ENCODE data around the gene GIN1.
"Not testable (repeated sequence)": the region's sequence is repeated elsewhere in the genome, so short reads cannot be mapped to it uniquely, and the experiment has no call there.

GIN1 gene

GRCh38 chr5:103108086-103108485, 11.9 kb downstream of the GIN1 start:
- Histone ChIP-seq H3K36me3 (ENCODE audit: control insufficient read depth, insufficient read depth, low read length) (no peaks in the 10 kb centered on the region), H3K9ac (ENCODE audit: low read length) (no peak overlapping the region), H3K9me3 (ENCODE audit: control insufficient read depth, low read length) (no peaks in the 10 kb centered on the region), H3K4me1 (ENCODE audit: control insufficient read depth, insufficient read depth, low read length) (no peaks in the 10 kb centered on the region), H3K27me3 (ENCODE audit: control insufficient read depth, insufficient read depth, low read length) (no peaks in the 10 kb centered on the region), H3K4me3 (ENCODE audit: low read length) (no peak overlapping the region)

DNA sequence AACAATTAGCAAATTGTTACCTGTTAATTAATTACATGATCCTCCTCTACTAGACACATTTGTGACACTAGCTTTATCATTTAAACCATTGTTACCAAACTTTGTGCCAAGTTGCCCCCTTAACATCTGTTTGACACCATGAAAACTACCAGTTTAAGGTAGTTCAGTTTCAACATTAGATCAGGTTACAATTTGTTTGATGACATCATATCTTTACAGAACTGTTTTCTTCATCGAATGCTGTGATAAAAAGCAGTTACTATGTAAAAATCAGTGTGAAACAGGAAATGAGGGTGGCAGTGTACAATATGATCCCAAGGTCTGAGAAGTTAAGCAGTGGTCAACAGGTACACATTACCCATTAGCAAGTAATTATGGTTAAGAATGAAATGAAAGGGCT, 17.7 kb downstream of the GIN1 start:
- Histone ChIP-seq H3K4me1 (ENCODE audit: control insufficient read depth, insufficient read depth, low read length) (no peaks in the 10 kb centered on the region), H3K9me3 (ENCODE audit: control insufficient read depth, low read length) (no peaks in the 10 kb centered on the region), H3K36me3 (ENCODE audit: control insufficient read depth, insufficient read depth, low read length) (no peaks in the 10 kb centered on the region), H3K4me3 (ENCODE audit: low read length) (no peak overlapping the region), H3K9ac (ENCODE audit: low read length) (no peak overlapping the region), H3K27me3 (ENCODE audit: control insufficient read depth, insufficient read depth, low read length) (no peaks in the 10 kb centered on the region)

- Histone ChIP-seq H3K36me3 (ENCODE audit: control insufficient read depth, insufficient read depth, low read length) (no peaks in the 10 kb centered on the region), H3K9me3 (ENCODE audit: control insufficient read depth, low read length) (no peaks in the 10 kb centered on the region), H3K9ac (ENCODE audit: low read length) (no peak overlapping the region), H3K4me1 (ENCODE audit: control insufficient read depth, insufficient read depth, low read length) (no peaks in the 10 kb centered on the region), H3K4me3 (ENCODE audit: low read length) (no peak overlapping the region), H3K27me3 (ENCODE audit: control insufficient read depth, insufficient read depth, low read length) (no peaks in the 10 kb centered on the region)
These were observed 18.7 kb downstream of the GIN1 start for GRCh38 chr5:103101079-103101750.

DNA sequence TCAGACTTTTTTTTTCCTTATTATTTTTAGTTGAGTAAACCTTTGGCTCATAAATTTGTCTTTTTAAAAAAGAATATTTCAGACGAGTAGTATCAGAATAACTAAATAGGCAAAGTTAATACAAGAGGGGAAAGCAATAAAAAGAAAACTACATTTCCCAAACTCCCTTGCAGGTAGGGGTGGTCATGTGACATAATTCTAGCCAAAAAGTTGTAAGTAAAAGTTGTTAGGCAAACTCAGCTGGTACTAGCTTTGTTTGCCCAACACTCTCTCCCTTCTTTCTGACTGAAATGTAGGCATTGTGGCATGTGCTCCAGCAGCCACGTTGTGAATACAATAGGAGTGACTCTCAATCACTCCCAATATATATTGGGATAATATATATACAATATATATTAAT, 20.9 kb downstream of the GIN1 start:
- H3K36me3 ChIP-seq (ENCODE audit: control insufficient read depth, insufficient read depth, low read length), result no peaks in the 10 kb centered on the region
- no peaks in the 10 kb centered on the region for H3K4me1 ChIP-seq (ENCODE audit: control insufficient read depth, insufficient read depth, low read length)
- no peak overlapping the region for H3K4me3 ChIP-seq (ENCODE audit: low read length)
- no peak overlapping the region for H3K9ac ChIP-seq (ENCODE audit: low read length)
- H3K9me3 ChIP-seq (ENCODE audit: control insufficient read depth, low read length), result no peaks in the 10 kb centered on the region
- H3K27me3 ChIP-seq (ENCODE audit: control insufficient read depth, insufficient read depth, low read length), result no peaks in the 10 kb centered on the region

- Histone ChIP-seq H3K4me3 (ENCODE audit: low read length) (no peak overlapping the region), H3K36me3 (ENCODE audit: control insufficient read depth, insufficient read depth, low read length) (no peaks in the 10 kb centered on the region), H3K9me3 (ENCODE audit: control insufficient read depth, low read length) (no peaks in the 10 kb centered on the region), H3K4me1 (ENCODE audit: control insufficient read depth, insufficient read depth, low read length) (no peaks in the 10 kb centered on the region), H3K9ac (ENCODE audit: low read length) (no peak overlapping the region), H3K27me3 (ENCODE audit: control insufficient read depth, insufficient read depth, low read length) (no peaks in the 10 kb centered on the region)
These were observed 25.2 kb downstream of the GIN1 start for GRCh38 chr5:103094737-103095136.

DNA sequence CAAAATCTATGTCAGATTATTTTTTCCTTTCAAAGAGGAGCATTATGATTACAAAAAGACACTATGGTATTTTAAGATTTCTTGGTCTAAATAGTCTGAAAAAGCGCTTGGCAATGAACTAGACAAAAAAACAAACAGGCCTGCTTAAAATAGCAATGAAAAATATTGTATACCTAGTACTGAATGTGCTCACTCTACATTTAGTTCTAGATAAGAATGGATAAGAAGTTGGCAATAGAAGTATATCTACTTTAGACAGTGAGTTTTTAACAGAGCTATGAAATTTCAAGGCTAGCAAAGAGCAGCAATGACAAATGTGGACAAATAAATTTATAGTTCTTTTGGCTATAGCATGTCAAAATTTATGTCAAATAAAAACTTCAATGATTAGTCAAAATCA, 26.2 kb downstream of the GIN1 start:
- Histone ChIP-seq H3K9ac (ENCODE audit: low read length) (no peak overlapping the region), H3K36me3 (ENCODE audit: control insufficient read depth, insufficient read depth, low read length) (no peaks in the 10 kb centered on the region), H3K4me1 (ENCODE audit: control insufficient read depth, insufficient read depth, low read length) (no peaks in the 10 kb centered on the region), H3K9me3 (ENCODE audit: control insufficient read depth, low read length) (no peaks in the 10 kb centered on the region), H3K27me3 (ENCODE audit: control insufficient read depth, insufficient read depth, low read length) (no peaks in the 10 kb centered on the region), H3K4me3 (ENCODE audit: low read length) (no peak overlapping the region)

- Histone ChIP-seq H3K9ac (ENCODE audit: low read length) (no peak overlapping the region), H3K4me1 (ENCODE audit: control insufficient read depth, insufficient read depth, low read length) (no peaks in the 10 kb centered on the region), H3K27me3 (ENCODE audit: control insufficient read depth, insufficient read depth, low read length) (no peaks in the 10 kb centered on the region), H3K4me3 (ENCODE audit: low read length) (no peak overlapping the region), H3K36me3 (ENCODE audit: control insufficient read depth, insufficient read depth, low read length) (no peaks in the 10 kb centered on the region), H3K9me3 (ENCODE audit: control insufficient read depth, low read length) (no peaks in the 10 kb centered on the region)
These were observed 27.3 kb downstream of the GIN1 start for GRCh38 chr5:103092676-103093075.

DNA sequence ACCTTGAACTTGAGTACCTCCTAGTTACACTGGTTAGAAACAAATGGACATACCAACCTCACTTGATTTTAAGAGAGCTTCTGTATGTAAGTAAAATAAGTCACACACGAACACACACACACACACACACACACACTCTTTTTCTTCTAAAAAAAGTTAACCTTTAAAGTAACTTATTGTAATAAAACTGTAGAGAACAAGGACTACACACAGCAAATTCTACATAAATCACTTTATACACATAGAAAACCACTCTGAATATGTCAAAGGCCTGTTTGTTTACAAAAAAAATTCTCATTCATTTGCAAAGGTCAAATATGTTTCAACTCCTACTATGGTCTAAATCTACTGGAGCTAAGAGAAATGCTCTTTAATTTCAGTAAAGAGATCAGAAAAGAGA, 29.1 kb downstream of the GIN1 start:
- H3K27me3 ChIP-seq (ENCODE audit: control insufficient read depth, insufficient read depth, low read length), result no peaks in the 10 kb centered on the region
- no peaks in the 10 kb centered on the region for H3K4me1 ChIP-seq (ENCODE audit: control insufficient read depth, insufficient read depth, low read length)
- no peak overlapping the region for H3K4me3 ChIP-seq (ENCODE audit: low read length)
- H3K36me3 ChIP-seq (ENCODE audit: control insufficient read depth, insufficient read depth, low read length), result no peaks in the 10 kb centered on the region
- H3K9me3 ChIP-seq (ENCODE audit: control insufficient read depth, low read length), result no peaks in the 10 kb centered on the region
- H3K9ac ChIP-seq (ENCODE audit: low read length), result no peak overlapping the region

- no peaks in the 10 kb centered on the region for H3K36me3 ChIP-seq (ENCODE audit: control insufficient read depth, insufficient read depth, low read length)
These were observed 30.7 kb downstream of the GIN1 start for GRCh38 chr5:103089272-103089671.

GRCh38 chr5:103086547-103086946, 33.4 kb downstream of the GIN1 start:
- Histone ChIP-seq H3K27me3 (ENCODE audit: control insufficient read depth, insufficient read depth, low read length) (no peaks in the 10 kb centered on the region), H3K9ac (ENCODE audit: low read length) (no peak overlapping the region), H3K36me3 (ENCODE audit: control insufficient read depth, insufficient read depth, low read length) (no peaks in the 10 kb centered on the region), H3K4me1 (ENCODE audit: control insufficient read depth, insufficient read depth, low read length) (no peaks in the 10 kb centered on the region), H3K9me3 (ENCODE audit: control insufficient read depth, low read length) (no peaks in the 10 kb centered on the region), H3K4me3 (ENCODE audit: low read length) (no peak overlapping the region)

More at GRCh38 chr5:103089272-103089671, 30.7 kb downstream of the GIN1 start:
- Histone ChIP-seq H3K27me3 (ENCODE audit: control insufficient read depth, insufficient read depth, low read length) (no peaks in the 10 kb centered on the region), H3K4me1 (ENCODE audit: control insufficient read depth, insufficient read depth, low read length) (no peaks in the 10 kb centered on the region), H3K4me3 (ENCODE audit: low read length) (no peak overlapping the region), H3K9me3 (ENCODE audit: control insufficient read depth, low read length) (no peaks in the 10 kb centered on the region), H3K9ac (ENCODE audit: low read length) (no peak overlapping the region)

GRCh38 chr5:103079796-103080195, 40.1 kb downstream of the GIN1 start:
- Histone ChIP-seq H3K4me3 (ENCODE audit: low read length) (no peak overlapping the region), H3K4me1 (ENCODE audit: control insufficient read depth, insufficient read depth, low read length) (no peaks in the 10 kb centered on the region), H3K9ac (ENCODE audit: low read length) (no peak overlapping the region), H3K27me3 (ENCODE audit: control insufficient read depth, insufficient read depth, low read length) (no peaks in the 10 kb centered on the region), H3K9me3 (ENCODE audit: control insufficient read depth, low read length) (no peaks in the 10 kb centered on the region), H3K36me3 (ENCODE audit: control insufficient read depth, insufficient read depth, low read length) (no peaks in the 10 kb centered on the region)

- H3K4me3 ChIP-seq (ENCODE audit: low read length), result no peak overlapping the region
- H3K9me3 ChIP-seq (ENCODE audit: control insufficient read depth, low read length), result no peaks in the 10 kb centered on the region
- no peak overlapping the region for H3K9ac ChIP-seq (ENCODE audit: low read length)
- H3K4me1 ChIP-seq (ENCODE audit: control insufficient read depth, insufficient read depth, low read length), result no peaks in the 10 kb centered on the region
- no peaks in the 10 kb centered on the region for H3K36me3 ChIP-seq (ENCODE audit: control insufficient read depth, insufficient read depth, low read length)
- no peaks in the 10 kb centered on the region for H3K27me3 ChIP-seq (ENCODE audit: control insufficient read depth, insufficient read depth, low read length)
These were observed 44.5 kb downstream of the GIN1 start for GRCh38 chr5:103075442-103075841.

GRCh38 chr5:103073500-103073899, 46.4 kb downstream of the GIN1 start:
- H3K4me3 ChIP-seq (ENCODE audit: low read length); H3K27me3 ChIP-seq (ENCODE audit: control insufficient read depth, insufficient read depth, low read length); H3K36me3 ChIP-seq (ENCODE audit: control insufficient read depth, insufficient read depth, low read length); H3K9ac ChIP-seq (ENCODE audit: low read length); H3K9me3 ChIP-seq (ENCODE audit: control insufficient read depth, low read length); H3K4me1 ChIP-seq (ENCODE audit: control insufficient read depth, insufficient read depth, low read length): not testable (repeated sequence)

Measured in mucosa of stomach (tissue), 1 donor.